Upper lobe of left lung (tissue), 6 donors: Measurements from ENCODE around the gene SPRED1. TPM values are rescaled to one million over a fixed set of nuclear protein-coding genes. Genes with fewer than 3 reads are reported as not detected.

Experiments used
- total RNA-seq, 6 donors: library from RNA; depleted of rRNA in 4 of 6; stranded (reverse); fragments of >200 nt in 4 of 6; gene quantifications; one replicate each; pipeline versions ENCODE4 v1.1.0 to v1.2.1, GENCODE V29; 2016 to 2021
- donor health status: DM: no; HTN: no; CAD: no; lungs with moderate emphysema.
- donor health status: DM: no; HTN: yes; CAD: no; lungs with severe emphysema.

The SPRED1 gene
- total RNA-seq, 6 donors from 2014 or later = 30.9 to 73.4 (median 46.1) TPM

Other genes with a start within 250 kb of the SPRED1 start
- gene FAM98B, start 201.3 kb downstream of the SPRED1 start, total RNA-seq = 10 to 100 TPM in 4 of 6 donors, 1 to 10 TPM in 2; 2.2 to 30.4 (median 15.8) TPM